A549 (cell line): ENCODE data around the gene CD9.
"Not testable (repeated sequence)": the region's sequence is repeated elsewhere in the genome, so short reads cannot be mapped to it uniquely, and the experiment has no call there.

Source experiments
- CTCF ChIP-seq: fragments of >200 bp; sonication (Bioruptor Twin); formaldehyde crosslinking; IDR thresholded peaks from 3 replicates; pipeline ENCODE4 v1.5.1; 2016
- EP300 ChIP-seq, 2 experiments: fragments of >200 bp; sonication (Bioruptor Twin); formaldehyde crosslinking; IDR thresholded peaks; 2 replicates in 1 of 2; 3 replicates in 1 of 2; pipeline ENCODE4 v1.6.1; 2016 to 2017
- ESRRA ChIP-seq: fragments of 150-350 bp; IDR thresholded peaks from 2 replicates; pipeline ENCODE4 v1.6.1; 2014; ENCODE audit warnings: mild to moderate bottlenecking, low read length, borderline replicate concordance
- HDAC2 ChIP-seq: fragments of 200-600 bp; sonication (generic); IDR thresholded peaks from 2 replicates; pipeline ENCODE4 v1.6.1; 2016
- JUNB ChIP-seq: fragments of >200 bp; sonication (Bioruptor Twin); formaldehyde crosslinking; IDR thresholded peaks from 2 replicates; pipeline ENCODE4 v1.6.1; 2016
- MAFK ChIP-seq: fragments of 450-650 bp; IDR thresholded peaks from 2 replicates; pipeline ENCODE4 v1.6.1; 2014; ENCODE audit not compliant: partially characterized antibody
- MYC ChIP-seq: IDR thresholded peaks from 2 replicates; pipeline ENCODE4 v1.6.1; 2012; ENCODE audit warnings: mild to moderate bottlenecking, inconsistent platforms, low read length, improper control_type of control experiment, borderline replicate concordance
- PHF8 ChIP-seq: fragments of 200-600 bp; sonication (generic); IDR thresholded peaks from 2 replicates; pipeline ENCODE4 v1.6.1; 2016; ENCODE audit warnings: low read depth, mild to moderate bottlenecking, antibody characterized with exemption, moderate library complexity, borderline replicate concordance
- POLR2A ChIP-seq: IDR thresholded peaks from 2 replicates; pipeline ENCODE4 v1.6.1; 2012; ENCODE audit warnings: mild to moderate bottlenecking, low read length
- RAD21 ChIP-seq, 2 experiments: fragments of >200 bp in 1 of 2; sonication (Bioruptor Twin) in 1 of 2; formaldehyde crosslinking in 1 of 2; IDR thresholded peaks in 1 of 2; conservative IDR thresholded peaks in 1 of 2; 2 replicates in 1 of 2; 3 replicates in 1 of 2; pipeline ENCODE4 v1.6.1; 2012 to 2018; ENCODE audit warnings: inconsistent platforms in 1 of 2
- REST ChIP-seq: fragments of 200-600 bp; sonication (generic); IDR thresholded peaks from 2 replicates; pipeline ENCODE4 v1.6.1; 2016; ENCODE audit warnings: antibody characterized with exemption, mild to moderate bottlenecking, moderate library complexity
- RFX5 ChIP-seq: fragments of 450-650 bp; IDR thresholded peaks from 2 replicates; pipeline ENCODE4 v1.7.1; 2014; ENCODE audit warnings: antibody characterized with exemption, mild to moderate bottlenecking, moderate library complexity

- TF ChIP-seq CTCF; MYC; JUNB; POLR2A; RAD21 (conservative IDR thresholded peaks at IDR 0.05 in 1 of 2, IDR thresholded peaks at IDR 0.05 in 1 of 2); REST; PHF8; ESRRA; MAFK; EP300 (IDR thresholded peaks at IDR 0.05); HDAC2; RFX5: not testable (repeated sequence)
Observed at GRCh38 chr12:6190767-6191530, 9.3 kb upstream of the CD9 start.
